Left renal pelvis (tissue), 4 donors: Measurements from ENCODE around the gene CCDC47. TPM values are rescaled to one million over a fixed set of nuclear protein-coding genes. Genes with fewer than 3 reads are reported as not detected.
A peak's percentile ranks its signal among the peaks of the same experiment; 100 is the strongest.
"Not testable (repeated sequence)": the region's sequence is repeated elsewhere in the genome, so short reads cannot be mapped to it uniquely, and the experiment has no call there.

Experiments
- DNase-seq, 4 donors: peaks; one replicate each; pipeline ENCODE4 v3.0.0-alpha.2; 2013; ENCODE audit warnings: low read depth in 4 of 4, low spot score in 3 of 4
- polyA plus RNA-seq, 4 donors: library from polyadenylated mRNA; unstranded; fragments of 120-200 nt; gene quantifications; one replicate each; pipeline ENCODE4 v1.2.1, GENCODE V29; 2013; ENCODE audit not compliant: insufficient read length in 4 of 4

CCDC47 gene, protein sequence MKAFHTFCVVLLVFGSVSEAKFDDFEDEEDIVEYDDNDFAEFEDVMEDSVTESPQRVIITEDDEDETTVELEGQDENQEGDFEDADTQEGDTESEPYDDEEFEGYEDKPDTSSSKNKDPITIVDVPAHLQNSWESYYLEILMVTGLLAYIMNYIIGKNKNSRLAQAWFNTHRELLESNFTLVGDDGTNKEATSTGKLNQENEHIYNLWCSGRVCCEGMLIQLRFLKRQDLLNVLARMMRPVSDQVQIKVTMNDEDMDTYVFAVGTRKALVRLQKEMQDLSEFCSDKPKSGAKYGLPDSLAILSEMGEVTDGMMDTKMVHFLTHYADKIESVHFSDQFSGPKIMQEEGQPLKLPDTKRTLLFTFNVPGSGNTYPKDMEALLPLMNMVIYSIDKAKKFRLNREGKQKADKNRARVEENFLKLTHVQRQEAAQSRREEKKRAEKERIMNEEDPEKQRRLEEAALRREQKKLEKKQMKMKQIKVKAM
- polyA plus RNA-seq, result 100 to 1,000 TPM in 2 of 4 donors, 10 to 100 TPM in 2; 60.3 to 120 (median 105) TPM

DNA sequence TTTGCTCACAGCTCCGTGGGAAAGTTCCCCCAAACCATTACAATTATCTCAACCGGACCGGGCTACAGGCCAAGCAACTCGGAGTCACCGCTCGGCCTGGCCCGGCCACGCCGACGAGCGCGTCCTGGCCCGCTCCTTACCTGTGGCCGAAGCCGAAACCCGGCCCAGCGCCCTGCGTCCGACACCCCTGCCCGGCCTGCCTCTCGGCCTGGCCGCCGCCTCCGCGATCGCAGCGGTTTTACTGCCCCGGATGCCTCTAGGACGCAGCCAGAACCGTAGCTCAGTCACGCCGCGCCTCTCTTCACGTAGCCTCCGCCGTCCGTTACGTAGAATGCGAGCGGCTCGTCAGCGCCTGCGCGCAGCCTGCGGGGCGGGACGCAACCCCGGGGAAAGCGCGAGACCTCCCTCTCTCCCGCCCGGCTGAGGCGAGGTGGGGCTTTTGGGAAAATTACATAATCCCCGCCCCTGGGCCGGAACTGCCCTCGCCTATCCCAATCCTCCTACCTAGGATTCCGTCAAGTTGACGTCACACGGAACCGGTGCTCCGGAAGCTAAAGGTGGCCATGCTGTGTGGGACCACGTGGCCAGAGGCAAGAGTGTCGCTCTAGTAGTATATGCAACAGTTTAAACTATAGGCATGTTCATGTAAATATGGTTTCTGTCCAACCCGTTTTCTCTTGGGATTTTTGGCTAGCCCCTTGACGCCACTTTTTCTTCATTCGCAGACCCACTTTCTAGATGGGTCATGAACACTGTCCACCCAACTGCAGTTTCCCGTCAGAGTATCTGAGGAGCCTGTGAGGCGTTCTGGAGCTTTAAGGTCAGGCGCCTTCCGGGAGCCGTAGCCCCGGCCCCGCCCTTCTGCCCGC is at the start of gene CCDC47:
TSS of gene CCDC47 (minus strand) at position 326 of the 869 bp plus-strand sequence. CDS start 7,422 bp downstream, outside the sequence.
- peak; percentile 99 to 100 (median 100) for DNase-seq

DNA sequence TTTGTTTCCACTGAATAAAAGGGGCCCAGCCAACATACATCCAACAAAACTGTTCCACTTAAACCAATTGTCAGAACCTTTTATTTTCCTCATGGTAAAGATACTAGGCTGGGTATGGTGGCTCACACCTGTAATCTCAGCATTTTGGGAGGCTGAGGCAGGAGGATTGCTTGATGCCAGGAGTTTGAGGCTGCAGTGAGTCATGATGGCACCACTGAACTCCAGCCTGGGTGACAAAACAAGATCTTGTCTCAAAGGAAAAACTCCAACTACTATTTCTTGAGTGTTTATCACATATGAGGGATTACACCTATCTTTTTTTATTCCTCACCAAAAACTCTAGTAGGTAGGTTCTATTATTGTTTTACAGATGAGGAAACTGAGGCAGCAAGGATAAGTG is 49.1 kb upstream of the CCDC47 start:
- no peak for DNase-seq

GRCh38 chr17:63821804-63822203 is 48.4 kb upstream of the CCDC47 start:
- no peak for DNase-seq

DNA sequence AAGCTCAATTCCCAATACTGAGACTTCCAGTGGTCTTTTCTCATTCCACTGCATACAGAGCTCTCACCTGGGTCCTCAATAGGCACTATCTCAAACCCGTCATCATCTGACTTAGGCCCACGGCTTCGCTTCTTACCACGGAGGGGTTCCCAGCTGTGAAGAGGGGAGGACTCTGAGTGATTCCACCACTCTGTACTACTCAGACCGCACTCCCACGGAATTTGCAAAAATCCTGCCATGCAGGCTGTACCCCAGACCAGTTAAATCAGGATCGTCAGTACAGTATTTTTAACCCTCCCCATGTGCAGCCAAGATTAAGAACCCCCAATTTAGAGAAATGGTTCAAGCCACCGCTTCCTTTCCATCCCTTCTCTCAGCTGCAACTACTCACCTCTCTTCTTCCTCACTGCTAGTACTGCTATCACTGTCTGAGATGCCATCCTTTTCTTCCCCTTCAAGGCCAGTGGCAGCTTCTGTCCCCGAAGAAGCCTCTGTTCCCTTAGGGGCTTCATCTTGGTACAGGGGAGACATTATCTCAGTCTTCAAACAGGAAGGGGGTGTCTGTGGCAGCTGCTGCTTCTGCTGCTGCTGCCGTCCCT is 47.7 kb upstream of the CCDC47 start:
- no peak for DNase-seq

GRCh38 chr17:63819585-63820537 is 46.5 kb upstream of the CCDC47 start:
- DNase-seq, result no peak

DNA sequence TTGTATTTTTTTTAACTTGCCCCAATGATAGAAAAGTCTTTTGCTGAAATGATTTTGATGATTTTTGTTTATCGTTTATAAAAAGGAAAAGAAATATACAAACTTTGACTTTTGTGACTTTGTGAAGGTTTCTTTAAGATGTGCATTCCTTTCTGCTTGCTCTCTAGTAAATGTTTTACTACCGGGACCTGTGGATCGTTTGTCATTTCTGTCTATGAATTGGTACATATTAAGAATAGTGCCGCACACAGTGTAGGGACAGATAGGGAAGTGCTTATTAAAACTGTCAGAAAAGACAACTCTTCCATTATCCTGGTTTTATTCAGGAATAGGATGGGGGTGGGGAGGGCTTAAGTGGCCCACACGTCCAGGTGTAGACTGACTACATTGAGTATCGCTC is 45.7 kb upstream of the CCDC47 start:
- no peak for DNase-seq

GRCh38 chr17:63817736-63818385 is 44.5 kb upstream of the CCDC47 start:
- no peak for DNase-seq

DNA sequence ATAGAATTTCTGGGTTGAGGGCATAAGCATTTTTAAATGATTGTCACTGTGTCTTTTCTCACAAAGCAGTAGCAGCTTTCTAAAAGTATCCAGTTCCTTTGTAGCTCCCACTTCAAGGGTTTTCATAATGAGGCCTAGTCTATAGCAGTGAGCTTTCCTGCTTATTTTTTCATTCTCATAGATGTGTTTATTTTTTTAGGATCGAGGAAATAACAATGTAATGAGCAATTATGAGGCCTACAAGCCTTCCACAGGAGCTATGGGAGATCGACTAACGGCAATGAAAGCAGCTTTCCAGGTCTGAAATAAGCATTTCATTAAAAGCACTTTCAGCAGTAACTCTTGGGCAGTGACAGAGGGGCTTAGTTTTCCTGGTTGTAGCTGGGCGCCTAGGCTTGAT is 43.3 kb upstream of the CCDC47 start:
- DNase-seq, result no peak

GRCh38 chr17:63816123-63816522 is 42.7 kb upstream of the CCDC47 start:
- no peak for DNase-seq

DNA sequence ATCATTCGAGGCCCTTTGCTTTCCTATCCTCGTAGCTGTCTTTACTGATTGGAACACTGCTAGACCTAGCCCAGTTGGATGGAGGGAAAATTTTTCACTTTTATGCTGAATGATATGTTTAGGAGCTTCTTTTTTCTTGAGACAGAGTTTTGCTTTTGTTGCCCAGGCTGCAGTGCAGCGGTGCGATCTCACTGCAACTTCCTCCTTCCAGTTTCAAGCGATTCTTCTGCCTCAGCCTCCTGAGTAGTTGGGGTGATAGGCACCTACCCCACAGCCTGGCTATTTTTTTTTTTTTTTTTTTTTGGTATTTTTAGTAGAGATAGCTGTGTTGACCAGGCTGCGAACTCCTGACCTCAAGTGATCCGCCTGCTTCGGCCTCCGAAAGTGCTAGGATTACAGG is 36.6 kb upstream of the CCDC47 start:
- no peak for DNase-seq

GRCh38 chr17:63805591-63805990 is 32.2 kb upstream of the CCDC47 start:
- no peak for DNase-seq

DNA sequence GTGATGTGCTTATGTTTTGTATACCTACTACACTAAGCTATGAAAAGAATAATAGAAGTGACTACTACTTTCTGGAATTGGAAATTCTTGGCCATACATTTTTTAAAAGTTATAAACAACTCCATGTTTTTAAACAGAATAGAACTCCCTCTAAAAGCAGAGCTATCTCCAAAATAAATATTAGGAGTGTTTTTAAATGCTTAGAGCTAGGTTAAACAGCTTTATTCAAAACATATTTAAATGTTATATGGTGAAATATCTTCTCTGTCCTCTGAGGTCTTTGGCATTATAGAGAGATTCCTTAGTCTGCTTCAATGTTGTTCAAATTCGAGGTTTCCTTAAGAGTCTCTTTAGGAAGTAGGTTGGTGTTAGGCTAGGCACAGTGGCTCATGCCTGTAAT is 30.9 kb upstream of the CCDC47 start:
- no peak for DNase-seq

- no peak for DNase-seq
These were observed 27.4 kb upstream of the CCDC47 start for GRCh38 chr17:63800783-63801182.

DNA sequence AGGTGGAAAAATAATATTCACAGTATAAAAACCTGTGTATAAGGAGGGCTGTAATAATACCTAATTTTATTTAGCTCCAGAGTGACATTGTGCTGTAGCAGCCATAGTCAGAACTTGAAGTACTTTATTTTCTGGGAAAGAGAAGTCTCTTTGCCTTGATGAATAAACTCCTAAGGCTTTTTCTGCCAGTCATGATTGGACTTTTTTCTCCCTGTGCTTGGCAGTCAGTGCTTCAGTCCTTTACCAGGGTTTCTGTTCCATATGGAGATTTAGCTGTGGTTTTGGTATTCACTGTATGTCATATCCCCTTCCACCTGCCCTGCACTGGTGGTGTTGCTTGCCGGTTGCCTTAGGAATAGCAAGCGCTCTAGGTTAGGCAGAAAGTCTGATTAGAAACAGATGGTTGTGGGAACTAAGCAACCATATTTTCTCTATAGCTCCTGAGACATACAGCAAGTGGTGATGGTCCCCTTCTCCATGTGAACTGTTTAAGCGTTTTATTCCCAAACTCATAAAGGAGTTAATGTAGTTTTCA is 25.2 kb upstream of the CCDC47 start:
- DNase-seq, result no peak

GRCh38 chr17:63796375-63796774 is 23.0 kb upstream of the CCDC47 start:
- not testable (repeated sequence) for DNase-seq

DNA sequence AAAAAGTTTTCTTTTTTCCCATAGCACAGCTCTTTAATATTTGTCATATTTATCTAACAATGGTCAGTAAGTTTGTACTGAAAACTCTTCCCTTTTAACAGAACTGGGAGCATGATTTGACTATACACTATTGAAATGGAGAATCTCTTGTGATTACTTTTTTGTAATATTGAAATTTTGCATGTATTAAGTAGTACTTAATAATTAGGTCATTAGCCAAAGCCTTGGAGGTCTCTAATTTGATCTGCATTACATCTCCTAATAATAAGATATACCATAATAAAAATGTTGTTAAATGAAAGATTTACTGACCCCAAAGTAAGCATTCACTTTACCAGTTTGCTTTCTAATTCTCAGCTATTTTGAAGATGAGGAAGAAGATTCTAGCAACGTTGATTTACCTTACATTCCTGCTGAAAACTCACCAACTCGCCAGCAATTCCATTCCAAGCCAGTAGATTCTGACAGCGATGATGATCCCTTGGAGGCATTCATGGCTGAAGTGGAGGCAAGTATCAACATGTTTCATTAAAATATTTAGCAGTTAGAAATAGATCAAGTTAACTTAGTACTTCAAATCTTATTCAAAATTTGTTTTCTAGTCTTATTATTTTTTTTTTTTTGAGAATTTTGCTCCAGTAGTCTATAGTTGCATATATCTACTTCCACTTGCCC is 18.8 kb upstream of the CCDC47 start:
- DNase-seq, result no peak

GRCh38 chr17:63790057-63790456 is 16.7 kb upstream of the CCDC47 start:
- no peak for DNase-seq

- no peak for DNase-seq
These were observed 13.7 kb upstream of the CCDC47 start for GRCh38 chr17:63786971-63787711.
